HG03460 (cell line): Measurements from ENCODE around the gene PCDH1.
"Not testable (repeated sequence)": the region's sequence is repeated elsewhere in the genome, so short reads cannot be mapped to it uniquely, and the experiment has no call there.

Source experiments
- ATAC-seq: cut with Tn5 transposase; IDR thresholded peaks from one replicate; pipeline ENCODE4 v1.9.1; 2021; ENCODE audit not compliant: unreplicated experiment

PCDH1 gene

DNA sequence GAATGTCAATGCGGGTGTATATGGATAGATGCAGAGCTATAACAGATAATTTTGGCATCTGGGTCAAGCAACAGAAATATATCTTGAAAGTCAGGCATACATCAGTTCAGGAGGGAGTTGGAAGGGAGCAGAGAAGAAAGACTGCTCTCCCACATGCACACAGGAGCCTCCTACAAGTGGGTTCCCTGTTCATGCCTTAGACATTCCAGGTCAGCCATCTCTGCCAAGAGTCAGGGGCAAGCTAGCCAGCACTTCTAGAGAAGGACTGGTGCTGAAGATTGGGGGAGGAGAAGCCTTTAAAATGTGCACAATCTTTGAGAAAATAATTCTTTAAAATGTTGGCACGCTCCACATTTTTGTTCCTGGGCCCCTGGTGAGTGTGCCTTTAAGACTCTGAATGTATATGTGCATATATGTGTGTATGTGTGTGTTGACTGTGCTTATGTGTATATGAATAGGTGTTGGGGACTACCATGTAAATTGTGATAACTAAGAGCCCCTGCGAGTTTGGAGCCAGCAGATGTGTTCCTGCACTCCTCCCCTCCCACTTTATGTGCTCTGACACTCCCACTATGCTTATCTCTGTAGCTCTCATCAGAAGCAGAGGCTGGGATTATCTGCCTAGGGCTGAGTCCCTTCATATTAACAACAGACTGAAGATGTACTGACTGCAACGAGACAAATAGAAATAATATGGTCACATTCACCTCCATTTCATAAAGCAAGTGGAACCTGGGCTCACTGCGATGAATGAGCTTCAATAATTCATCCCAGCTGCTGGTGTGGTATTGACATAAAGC is 24.0 kb upstream of the PCDH1 start:
- no peak for ATAC-seq

DNA sequence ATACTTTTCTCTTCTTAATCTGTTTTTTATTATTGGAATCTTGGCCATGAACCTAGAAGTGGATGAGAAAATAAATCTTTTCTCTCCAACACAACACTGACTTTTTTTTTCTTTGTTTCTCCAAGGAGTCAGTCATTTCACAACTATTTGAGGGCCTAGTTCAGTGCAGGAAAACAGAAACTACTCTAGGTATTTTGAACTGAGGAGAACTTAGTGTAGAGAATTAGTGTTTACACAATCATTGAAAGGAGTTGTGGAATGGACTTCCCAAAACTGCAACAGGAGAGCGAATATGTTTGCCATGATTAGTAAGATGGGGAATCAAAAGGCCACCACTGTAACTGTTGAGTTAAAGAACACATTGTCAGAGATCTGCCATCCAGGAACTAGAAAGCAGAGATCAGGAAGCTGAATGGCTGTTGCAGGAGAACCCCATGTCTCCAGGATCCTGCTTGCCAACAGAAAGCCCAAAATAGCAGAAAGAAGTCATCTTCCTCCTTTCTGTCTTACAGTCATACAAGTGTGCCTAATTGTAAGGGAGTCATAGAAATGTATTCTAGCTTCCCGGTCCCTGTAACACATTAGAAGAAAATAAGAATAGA is 20.3 kb upstream of the PCDH1 start:
- ATAC-seq: no peak

DNA sequence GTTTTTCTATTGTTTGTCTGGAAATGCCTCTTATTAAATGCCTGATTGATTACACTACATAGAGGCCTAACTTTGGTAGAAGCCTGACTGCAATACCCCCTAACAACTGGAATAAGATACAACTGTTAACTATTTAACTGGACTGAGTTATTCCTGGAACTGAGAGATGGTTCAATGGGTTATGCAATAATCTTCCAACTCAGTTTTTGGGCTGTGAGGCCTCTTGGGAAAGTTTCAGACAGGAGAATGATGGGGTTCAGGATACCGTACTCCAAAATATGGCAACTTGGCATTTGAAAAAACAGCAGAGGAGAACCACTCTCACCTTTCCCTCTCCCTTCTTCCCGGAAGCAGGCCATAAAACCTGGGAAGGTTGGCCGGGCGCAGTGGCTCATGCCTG is 19.2 kb upstream of the PCDH1 start:
- ATAC-seq: no peak

GRCh38 chr5:141890429-141890828 is 12.2 kb upstream of the PCDH1 start:
- not testable (repeated sequence) for ATAC-seq

GRCh38 chr5:141889282-141889871 is 11.2 kb upstream of the PCDH1 start:
- ATAC-seq: no peak

DNA sequence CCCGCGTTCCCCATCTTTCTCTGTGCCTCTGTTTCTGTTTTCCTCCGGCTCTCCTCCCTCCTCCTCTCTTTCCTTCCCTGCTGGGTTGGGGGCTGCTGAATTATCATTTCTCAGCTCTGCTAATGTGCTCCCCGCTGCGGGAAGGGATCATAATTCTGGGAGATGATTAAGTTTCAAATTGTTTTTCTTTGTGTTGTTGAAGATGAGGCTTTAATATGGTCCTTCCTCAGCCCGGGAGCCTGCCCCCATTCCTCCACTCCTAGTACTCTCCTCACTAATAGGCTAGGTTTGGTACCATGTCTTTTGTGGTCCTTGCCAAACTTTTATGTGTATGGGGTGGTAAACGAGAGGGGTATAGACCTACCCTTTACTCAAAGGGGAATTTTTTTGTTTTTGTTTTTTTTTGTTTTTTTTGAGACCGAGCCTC is 5.7 kb upstream of the PCDH1 start:
- ATAC-seq: no peak

- no peak for ATAC-seq
Measured at GRCh38 chr5:141883184-141883891, 5.1 kb upstream of the PCDH1 start.

DNA sequence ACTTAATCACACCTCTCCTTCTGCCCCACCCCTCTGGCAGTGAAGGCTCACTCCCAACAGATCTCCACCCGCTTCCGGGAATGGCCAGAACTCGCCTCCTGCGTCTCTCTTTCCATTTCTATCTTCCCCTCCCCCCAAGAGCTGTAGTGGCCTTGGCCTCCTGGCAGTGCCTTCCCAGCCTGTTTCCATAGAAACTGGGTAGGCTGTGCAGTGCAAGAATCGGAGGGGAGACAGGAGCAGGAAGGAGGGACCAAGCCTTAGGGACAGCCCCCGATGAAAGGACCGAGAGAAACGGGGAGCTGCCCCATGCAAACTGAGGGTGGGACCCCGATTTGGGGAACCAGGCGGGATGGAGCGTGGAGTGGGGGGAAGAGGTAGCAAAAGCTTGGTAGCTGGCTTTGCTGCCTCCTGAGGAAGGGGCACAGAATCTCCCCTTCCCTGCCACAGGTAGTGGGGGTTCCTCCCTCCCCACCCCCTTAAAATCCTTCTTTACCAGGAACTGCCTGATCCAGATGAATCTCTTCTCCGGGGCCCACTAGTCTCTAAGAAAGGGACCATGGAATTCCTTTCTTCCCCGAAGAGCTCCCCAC is 4.5 kb upstream of the PCDH1 start:
- no peak for ATAC-seq

- ATAC-seq: no peak
Measured at GRCh38 chr5:141881886-141882285, 3.7 kb upstream of the PCDH1 start.

GRCh38 chr5:141880961-141881801 is 3.0 kb upstream of the PCDH1 start:
- ATAC-seq: no peak

- ATAC-seq: no peak
Measured at GRCh38 chr5:141879941-141880738, 1.9 kb upstream of the PCDH1 start.

DNA sequence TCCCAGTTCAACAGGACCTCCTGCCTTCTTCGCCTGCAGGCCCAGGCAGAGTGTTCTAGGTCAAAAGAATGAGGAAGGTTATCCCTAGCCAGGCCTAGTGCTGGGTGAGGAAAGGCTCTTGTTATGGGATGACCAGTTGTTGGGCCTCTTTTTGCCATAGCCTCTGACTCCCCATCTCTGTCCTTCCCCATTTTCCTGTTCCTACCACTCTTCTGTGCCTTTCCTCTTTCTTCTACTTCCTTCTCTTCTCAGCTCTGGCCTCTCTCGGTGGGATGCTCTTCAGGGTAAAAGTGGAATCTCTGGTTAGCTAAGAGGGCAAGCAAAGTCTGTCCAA is 1.2 kb upstream of the PCDH1 start:
- no peak for ATAC-seq

DNA sequence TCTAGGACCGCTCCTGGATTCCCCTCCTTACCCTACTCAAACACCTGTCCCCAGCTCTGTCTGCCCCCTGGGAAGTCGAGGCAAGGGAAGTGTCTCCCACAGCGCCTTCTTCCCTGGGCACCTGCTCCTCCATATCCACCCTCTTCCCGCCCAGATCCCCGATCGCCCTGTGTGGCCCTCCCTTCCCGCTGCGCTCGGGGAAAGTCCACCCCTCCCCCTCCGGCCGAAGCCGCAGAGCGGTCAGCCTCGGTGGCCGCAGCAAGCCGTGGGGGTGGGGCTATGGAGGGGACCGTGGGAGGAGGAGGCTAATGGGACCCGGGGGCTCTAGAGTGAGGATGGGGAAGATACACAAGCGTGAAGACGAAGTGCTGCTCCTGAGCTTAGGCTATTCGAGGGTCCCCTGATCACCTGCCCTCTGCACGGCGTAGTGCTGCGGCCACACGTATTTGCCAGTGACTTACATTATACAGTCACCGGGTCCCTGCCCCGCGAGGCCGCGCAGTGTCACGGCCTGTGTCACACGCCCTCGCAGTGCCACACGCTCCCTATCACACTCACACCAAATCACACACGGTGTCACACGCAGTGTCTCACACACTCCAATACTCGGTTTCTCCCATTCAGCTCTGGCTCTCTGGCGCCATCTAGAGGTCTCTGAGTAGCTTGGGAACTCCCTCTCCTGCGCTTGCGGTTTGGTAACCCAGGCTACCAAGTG is 658 bp upstream of the PCDH1 start:
- ATAC-seq: peak; percentile 88

DNA sequence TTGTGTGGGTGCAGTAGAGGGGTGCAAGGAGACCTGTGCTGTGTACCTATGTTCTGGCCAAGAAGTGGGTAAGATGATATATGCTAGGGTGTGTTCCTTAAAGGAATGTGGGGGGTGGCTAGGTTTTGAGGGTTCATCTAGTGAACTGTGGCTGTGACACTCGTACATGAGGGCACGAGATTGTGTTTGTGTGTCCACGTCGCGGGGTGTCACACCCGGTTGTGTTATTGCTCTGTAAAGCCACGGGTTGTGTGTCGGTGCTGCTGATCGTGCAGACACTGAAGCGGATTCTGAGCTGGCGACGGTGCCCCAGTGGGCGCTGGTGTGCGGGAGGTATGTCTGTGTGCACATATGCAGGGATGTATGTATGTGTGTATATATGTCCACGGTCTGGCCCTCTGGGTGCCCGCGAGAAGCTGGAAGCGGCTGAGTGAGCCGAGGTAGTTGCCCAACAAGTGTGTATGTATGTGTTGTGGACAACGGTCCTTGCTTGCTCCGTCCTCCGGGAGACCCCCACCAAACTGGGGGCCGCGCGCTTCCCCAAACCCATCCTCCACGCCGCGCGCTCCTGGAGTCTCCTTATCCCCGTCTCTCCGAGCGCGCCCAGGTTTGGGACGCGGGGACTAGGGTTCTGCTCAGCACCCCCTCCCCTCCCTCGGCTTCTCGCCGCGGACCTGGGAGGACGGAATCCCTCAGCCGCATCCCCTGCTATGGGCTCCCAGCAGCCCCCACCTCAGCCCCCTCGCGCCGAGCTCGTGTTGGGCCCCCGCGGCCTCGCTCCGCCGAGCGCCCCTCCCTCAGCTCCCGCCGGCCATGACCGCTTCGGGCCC is 639 bp downstream of the PCDH1 start:
- no peak for ATAC-seq

DNA sequence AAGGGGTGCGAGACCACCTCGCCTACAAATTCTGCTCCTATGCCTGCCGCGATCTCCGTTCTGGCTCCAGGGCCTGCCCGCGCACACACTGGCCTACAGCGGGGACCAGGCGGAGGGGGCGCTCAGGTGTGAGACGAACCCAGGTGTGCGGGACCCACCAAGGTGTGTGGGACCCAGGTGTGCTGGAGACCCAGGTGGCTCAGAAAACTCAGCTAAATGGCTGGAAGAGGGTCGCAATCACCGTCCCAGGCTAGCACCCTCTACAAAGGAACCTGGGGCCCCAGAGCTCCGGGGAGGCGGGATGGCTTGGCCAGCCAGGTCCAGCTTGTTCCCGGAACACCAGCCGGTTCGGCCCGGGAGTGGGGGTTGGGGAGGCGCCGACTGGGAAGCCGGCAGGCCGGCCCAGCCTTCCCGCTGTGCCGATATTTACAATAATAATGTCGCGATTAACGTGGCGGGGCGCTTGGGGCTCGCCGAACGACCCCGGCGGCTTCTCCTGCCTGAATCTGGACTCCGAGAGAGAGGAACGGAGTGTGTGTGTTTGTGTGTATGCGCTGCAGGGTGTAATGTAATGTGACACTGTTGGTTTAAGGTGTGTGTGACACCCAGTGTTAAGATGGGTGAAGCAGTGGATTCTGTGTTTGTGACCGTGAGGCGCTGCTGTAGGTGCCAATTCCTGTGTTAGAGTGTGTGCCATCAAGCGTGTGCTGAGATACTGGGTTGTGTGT is 1.4 kb downstream of the PCDH1 start:
- no peak for ATAC-seq

- ATAC-seq: no peak
Measured at GRCh38 chr5:141875795-141876627, 2.2 kb downstream of the PCDH1 start.
